SK-N-SH (cell line): ENCODE results near the gene POU6F2. TPM values are rescaled to one million over a fixed set of nuclear protein-coding genes. Genes with fewer than 3 reads are reported as not detected.

ENCODE experiments used
- CTCF ChIA-PET: fragments of 300-600, 350-600 bp; formaldehyde crosslinking; extraction: SDS; loops from one replicate; lab custom pipeline; 2021; lab: Yijun Ruan, JAX
- POLR2A ChIA-PET: fragments of 350-600 bp; sonication (Branson Sonifier 250); formaldehyde crosslinking; extraction: SDS; loops from one replicate; lab custom pipeline; 2020; ENCODE audit warnings: antibody characterized with exemption, inconsistent platforms; lab: Yijun Ruan, JAX
- DNase-seq: peaks from one replicate; pipeline ENCODE4 v3.0.0; 2012
- H2AFZ ChIP-seq: fragments of 200-600 bp; sonication (generic); 2 replicates; pipeline ENCODE4 v1.8.1; 2016; ENCODE audit warnings: antibody characterized with exemption, mild to moderate bottlenecking, low read depth
- H3F3A ChIP-seq: fragments of 200-600 bp; sonication (generic); replicated peaks from 2 replicates; pipeline ENCODE3; 2016; ENCODE audit warnings: antibody characterized with exemption, mild to moderate bottlenecking; ENCODE audit not compliant: insufficient read depth
- H3K27ac ChIP-seq, 2 experiments: fragments of 200-500 bp in 1 of 2; fragments of 200-600 bp in 1 of 2; sonication (Bioruptor generic) in 1 of 2; sonication (generic), shearing (Covaris generic) in 1 of 2; 2 replicates each; pipeline versions ENCODE4 v1.5.1 to v1.6.1; 2014 to 2016; ENCODE audit warnings: low read depth in 2 of 2, inconsistent platforms in 1 of 2, low read length in 1 of 2, mild to moderate bottlenecking in 1 of 2, mixed read lengths in 1 of 2
- H3K27me3 ChIP-seq: fragments of 200-600 bp; sonication (generic), shearing (Covaris generic); 2 replicates; pipeline ENCODE4 v1.6.1; 2016; ENCODE audit warnings: mixed run types; ENCODE audit not compliant: insufficient read depth
- H3K36me3 ChIP-seq, 2 experiments: fragments of 200-500 bp in 1 of 2; fragments of 200-600 bp in 1 of 2; sonication (Bioruptor generic) in 1 of 2; sonication (generic) in 1 of 2; replicated peaks in 1 of 2; 2 replicates each; pipeline versions ENCODE3 to v1.5.1; 2014 to 2016; ENCODE audit warnings: low read length in 1 of 2, mild to moderate bottlenecking in 1 of 2; ENCODE audit not compliant: insufficient read depth in 2 of 2, control insufficient read depth in 1 of 2
- H3K4me1 ChIP-seq, 2 experiments: fragments of 200-500 bp in 1 of 2; fragments of 200-600 bp in 1 of 2; sonication (Bioruptor generic) in 1 of 2; sonication (generic), shearing (Covaris generic) in 1 of 2; 2 replicates each; pipeline versions ENCODE4 v1.5.1 to v1.6.1; 2014 to 2016; ENCODE audit warnings: low read depth in 1 of 2, low read length in 1 of 2, mixed run types in 1 of 2; ENCODE audit not compliant: insufficient read depth in 2 of 2, control insufficient read depth in 1 of 2
- H3K4me2 ChIP-seq: fragments of 200-600 bp; sonication (generic), shearing (Covaris generic); 2 replicates; pipeline ENCODE4 v1.6.1; 2017; ENCODE audit warnings: mixed run types
- H3K4me3 ChIP-seq, 2 experiments: fragments of 200-500 bp in 1 of 2; fragments of 200-600 bp in 1 of 2; sonication (Bioruptor generic) in 1 of 2; sonication (generic), shearing (Covaris generic) in 1 of 2; 2 replicates each; pipeline versions ENCODE4 v1.5.1 to v1.8.1; 2014 to 2016; ENCODE audit warnings: low read depth in 2 of 2, inconsistent platforms in 1 of 2, low read length in 1 of 2, mild to moderate bottlenecking in 1 of 2, mixed read lengths in 1 of 2, moderate library complexity in 1 of 2
- H3K79me2 ChIP-seq: fragments of 200-600 bp; sonication (generic); 2 replicates; pipeline ENCODE4 v1.8.1; 2017; ENCODE audit warnings: mild to moderate bottlenecking; ENCODE audit not compliant: insufficient read depth
- H3K9ac ChIP-seq: fragments of 200-600 bp; sonication (generic); 2 replicates; pipeline ENCODE4 v1.6.1; 2017; ENCODE audit warnings: mixed run types
- H3K9me2 ChIP-seq: fragments of 200-600 bp; sonication (generic); 2 replicates; pipeline ENCODE4 v1.6.1; 2017; ENCODE audit warnings: mixed run types
- H3K9me3 ChIP-seq: fragments of 200-600 bp; sonication (generic); 2 replicates; pipeline ENCODE4 v1.6.1; 2017; ENCODE audit warnings: mixed run types, mild to moderate bottlenecking, moderate library complexity
- H4K20me1 ChIP-seq: fragments of 200-600 bp; sonication (generic); 2 replicates; pipeline ENCODE4 v1.6.1; 2017; ENCODE audit warnings: mild to moderate bottlenecking, mixed run types; ENCODE audit not compliant: insufficient read depth
- EP300 ChIP-seq, 2 experiments: IDR thresholded peaks; 2 replicates each; pipeline versions ENCODE4 v1.4.0 to v1.6.1; 2012; ENCODE audit warnings: borderline replicate concordance in 1 of 2, low read depth in 1 of 2, low read length in 1 of 2
- IRF3 ChIP-seq: fragments of 150-350 bp; IDR thresholded peaks from 2 replicates; pipeline ENCODE4 v1.6.1; 2016; ENCODE audit warnings: mild to moderate bottlenecking, low read depth, low read length
- JUND ChIP-seq: IDR thresholded peaks from 2 replicates; pipeline ENCODE4 v1.4.0; 2012
- MAX ChIP-seq: IDR thresholded peaks from 2 replicates; pipeline ENCODE4 v1.4.0; 2012; ENCODE audit warnings: low read depth
- MEF2A ChIP-seq: IDR thresholded peaks from 2 replicates; pipeline ENCODE4 v1.4.0; 2012; ENCODE audit warnings: low read depth, borderline replicate concordance
- NFIC ChIP-seq: IDR thresholded peaks from 2 replicates; pipeline ENCODE4 v1.4.0; 2012; ENCODE audit warnings: borderline replicate concordance
- NRF1 ChIP-seq: IDR thresholded peaks from 2 replicates; pipeline ENCODE4 v1.6.1; 2012; ENCODE audit warnings: low read depth, mild to moderate bottlenecking, low read length
- PBX3 ChIP-seq: IDR thresholded peaks from 2 replicates; pipeline ENCODE4; 2012
- POLR2AphosphoS5 ChIP-seq: IDR thresholded peaks from 2 replicates; pipeline ENCODE4 v1.6.1; 2012; ENCODE audit warnings: low read depth, low read length
- RAD21 ChIP-seq: IDR thresholded peaks from 2 replicates; pipeline ENCODE4 v1.6.1; 2012; ENCODE audit warnings: mild to moderate bottlenecking, low read length
- RCOR1 ChIP-seq: fragments of 150-350 bp; IDR thresholded peaks from 2 replicates; pipeline ENCODE4 v1.6.1; 2017; ENCODE audit warnings: antibody characterized with exemption, low read length
- REST ChIP-seq: IDR thresholded peaks from 2 replicates; pipeline ENCODE4 v1.6.1; 2012; ENCODE audit warnings: mild to moderate bottlenecking, low read depth, low read length, moderate library complexity
- TCF12 ChIP-seq: IDR thresholded peaks from 2 replicates; pipeline ENCODE4 v1.4.0; 2012
- TEAD4 ChIP-seq: IDR thresholded peaks from 2 replicates; pipeline ENCODE4 v1.4.0; 2012; ENCODE audit warnings: mild to moderate bottlenecking, borderline replicate concordance; ENCODE audit not compliant: insufficient read depth
- WGBS: methylation state at CpG from one replicate; pipeline ENCODE4 v1.1.6; 2017; ENCODE audit warnings: low lambda C conversion rate; 5-methylcytosine and 5-hydroxymethylcytosine counted together
- polyA plus RNA-seq, 3 experiments: library from polyadenylated mRNA; depleted of rRNA; stranded (reverse); fragments of >200 nt; gene quantifications; 2 replicates each; pipeline ENCODE4 v1.2.3, GENCODE V29; 2012
- TF ChIP-seq, protein P1 (sequence below): IDR thresholded peaks from 2 replicates; pipeline ENCODE4 v1.4.0; 2012; ENCODE audit warnings: low read depth, borderline replicate concordance
- TF ChIP-seq, protein P2 (sequence below): fragments of 150-350 bp; IDR thresholded peaks from 2 replicates; pipeline ENCODE4 v1.6.1; 2017; ENCODE audit warnings: antibody characterized with exemption, low read length, low read depth, borderline replicate concordance
- TF ChIP-seq, protein P3 (sequence below): fragments of 200-600 bp; sonication (generic); IDR thresholded peaks from 2 replicates; pipeline ENCODE4 v1.6.1; 2017; ENCODE audit warnings: antibody characterized with exemption, mild to moderate bottlenecking, moderate library complexity

The POU6F2 gene
- polyA plus RNA-seq, 1 of the 3 experiments (the other 2 are of a cell fraction) = under 0.01 TPM

- Histone ChIP-seq H3K9me3 (no peaks in the 10 kb centered on the region), H3K4me1 (no peaks in the 10 kb centered on the region)
- TF ChIP-seq PBX3 = no peak
- TF ChIP-seq, protein P1, sequence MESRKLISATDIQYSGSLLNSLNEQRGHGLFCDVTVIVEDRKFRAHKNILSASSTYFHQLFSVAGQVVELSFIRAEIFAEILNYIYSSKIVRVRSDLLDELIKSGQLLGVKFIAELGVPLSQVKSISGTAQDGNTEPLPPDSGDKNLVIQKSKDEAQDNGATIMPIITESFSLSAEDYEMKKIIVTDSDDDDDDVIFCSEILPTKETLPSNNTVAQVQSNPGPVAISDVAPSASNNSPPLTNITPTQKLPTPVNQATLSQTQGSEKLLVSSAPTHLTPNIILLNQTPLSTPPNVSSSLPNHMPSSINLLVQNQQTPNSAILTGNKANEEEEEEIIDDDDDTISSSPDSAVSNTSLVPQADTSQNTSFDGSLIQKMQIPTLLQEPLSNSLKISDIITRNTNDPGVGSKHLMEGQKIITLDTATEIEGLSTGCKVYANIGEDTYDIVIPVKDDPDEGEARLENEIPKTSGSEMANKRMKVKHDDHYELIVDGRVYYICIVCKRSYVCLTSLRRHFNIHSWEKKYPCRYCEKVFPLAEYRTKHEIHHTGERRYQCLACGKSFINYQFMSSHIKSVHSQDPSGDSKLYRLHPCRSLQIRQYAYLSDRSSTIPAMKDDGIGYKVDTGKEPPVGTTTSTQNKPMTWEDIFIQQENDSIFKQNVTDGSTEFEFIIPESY = no peak
- TF ChIP-seq MAX = no peak
- TF ChIP-seq EP300 (IDR thresholded peaks at IDR 0.05; ENCODE audit: borderline replicate concordance in 1 of 2, low read depth in 1 of 2, low read length in 1 of 2) = no peak
- TF ChIP-seq RAD21 = no peak
- no peak for TF ChIP-seq JUND
- TF ChIP-seq RCOR1 = no peak
- TF ChIP-seq TEAD4 = no peak
- TF ChIP-seq REST = no peak
- TF ChIP-seq, protein P2, sequence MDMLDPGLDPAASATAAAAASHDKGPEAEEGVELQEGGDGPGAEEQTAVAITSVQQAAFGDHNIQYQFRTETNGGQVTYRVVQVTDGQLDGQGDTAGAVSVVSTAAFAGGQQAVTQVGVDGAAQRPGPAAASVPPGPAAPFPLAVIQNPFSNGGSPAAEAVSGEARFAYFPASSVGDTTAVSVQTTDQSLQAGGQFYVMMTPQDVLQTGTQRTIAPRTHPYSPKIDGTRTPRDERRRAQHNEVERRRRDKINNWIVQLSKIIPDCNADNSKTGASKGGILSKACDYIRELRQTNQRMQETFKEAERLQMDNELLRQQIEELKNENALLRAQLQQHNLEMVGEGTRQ = no peak
- TF ChIP-seq, protein P3, sequence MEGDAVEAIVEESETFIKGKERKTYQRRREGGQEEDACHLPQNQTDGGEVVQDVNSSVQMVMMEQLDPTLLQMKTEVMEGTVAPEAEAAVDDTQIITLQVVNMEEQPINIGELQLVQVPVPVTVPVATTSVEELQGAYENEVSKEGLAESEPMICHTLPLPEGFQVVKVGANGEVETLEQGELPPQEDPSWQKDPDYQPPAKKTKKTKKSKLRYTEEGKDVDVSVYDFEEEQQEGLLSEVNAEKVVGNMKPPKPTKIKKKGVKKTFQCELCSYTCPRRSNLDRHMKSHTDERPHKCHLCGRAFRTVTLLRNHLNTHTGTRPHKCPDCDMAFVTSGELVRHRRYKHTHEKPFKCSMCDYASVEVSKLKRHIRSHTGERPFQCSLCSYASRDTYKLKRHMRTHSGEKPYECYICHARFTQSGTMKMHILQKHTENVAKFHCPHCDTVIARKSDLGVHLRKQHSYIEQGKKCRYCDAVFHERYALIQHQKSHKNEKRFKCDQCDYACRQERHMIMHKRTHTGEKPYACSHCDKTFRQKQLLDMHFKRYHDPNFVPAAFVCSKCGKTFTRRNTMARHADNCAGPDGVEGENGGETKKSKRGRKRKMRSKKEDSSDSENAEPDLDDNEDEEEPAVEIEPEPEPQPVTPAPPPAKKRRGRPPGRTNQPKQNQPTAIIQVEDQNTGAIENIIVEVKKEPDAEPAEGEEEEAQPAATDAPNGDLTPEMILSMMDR = no peak
- no peak for TF ChIP-seq IRF3
- no peak for TF ChIP-seq TCF12
- no peak for TF ChIP-seq NFIC
- no peak for TF ChIP-seq POLR2AphosphoS5
- TF ChIP-seq MEF2A = no peak
- no peak for TF ChIP-seq NRF1
- TF ChIP-seq, all 33 proteins: peak for 0
- no peaks in the 10 kb centered on the region for H4K20me1 ChIP-seq
- H3K9me2 ChIP-seq = 0 out of 2 replicates have a peak, but pooled peaks cover 3% of the 10 kb centered on the region
- no peak for DNase-seq
- no peak overlapping the region for H3K9ac ChIP-seq
- H3K4me2 ChIP-seq = no peak overlapping the region
- H3K36me3 ChIP-seq = no peaks in the 10 kb centered on the region
- CTCF ChIA-PET = no interaction called here
- POLR2A ChIA-PET = no interaction called here
- H3K27ac ChIP-seq = no peak overlapping the region
- 18% methylated on average over 5 of the region's 5 CpGs for WGBS
- H3K79me2 ChIP-seq = no peaks in the 10 kb centered on the region
- peaks cover 4% of the 10 kb centered on the region for H3F3A ChIP-seq
- no peak overlapping the region for H3K4me3 ChIP-seq
- no peak overlapping the region for H2AFZ ChIP-seq
- peaks cover 26% of the 10 kb centered on the region; the same call in 1 of the 2 replicates for H3K27me3 ChIP-seq
Measured at GRCh38 chr7:39386718-39387117, 409.0 kb downstream of the POU6F2 start.
